ENCODE measurements around the gene FGFR4.

Gene FGFR4

DNA sequence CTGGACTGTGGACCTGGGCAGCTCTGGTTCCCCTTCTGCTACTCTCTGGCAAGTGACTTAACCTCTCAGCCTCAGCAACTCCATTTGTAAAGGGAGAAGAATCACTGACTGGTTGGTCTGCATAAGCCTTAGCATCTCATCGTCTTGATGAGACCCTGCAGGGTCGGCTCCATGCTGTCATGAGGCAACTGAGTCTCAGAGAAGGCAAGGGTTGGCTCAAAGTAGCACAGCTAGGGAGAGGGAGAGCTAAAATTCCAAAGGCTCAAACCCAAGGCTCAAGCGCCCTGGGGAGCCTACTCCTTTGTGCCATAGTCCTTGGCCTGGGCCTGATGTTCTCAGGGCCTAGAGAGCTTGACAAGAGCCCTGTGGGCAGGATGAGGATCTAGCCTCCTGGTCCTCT lies 4.5 kb downstream of the FGFR4 start:
- TF ChIP-seq, protein P1, sequence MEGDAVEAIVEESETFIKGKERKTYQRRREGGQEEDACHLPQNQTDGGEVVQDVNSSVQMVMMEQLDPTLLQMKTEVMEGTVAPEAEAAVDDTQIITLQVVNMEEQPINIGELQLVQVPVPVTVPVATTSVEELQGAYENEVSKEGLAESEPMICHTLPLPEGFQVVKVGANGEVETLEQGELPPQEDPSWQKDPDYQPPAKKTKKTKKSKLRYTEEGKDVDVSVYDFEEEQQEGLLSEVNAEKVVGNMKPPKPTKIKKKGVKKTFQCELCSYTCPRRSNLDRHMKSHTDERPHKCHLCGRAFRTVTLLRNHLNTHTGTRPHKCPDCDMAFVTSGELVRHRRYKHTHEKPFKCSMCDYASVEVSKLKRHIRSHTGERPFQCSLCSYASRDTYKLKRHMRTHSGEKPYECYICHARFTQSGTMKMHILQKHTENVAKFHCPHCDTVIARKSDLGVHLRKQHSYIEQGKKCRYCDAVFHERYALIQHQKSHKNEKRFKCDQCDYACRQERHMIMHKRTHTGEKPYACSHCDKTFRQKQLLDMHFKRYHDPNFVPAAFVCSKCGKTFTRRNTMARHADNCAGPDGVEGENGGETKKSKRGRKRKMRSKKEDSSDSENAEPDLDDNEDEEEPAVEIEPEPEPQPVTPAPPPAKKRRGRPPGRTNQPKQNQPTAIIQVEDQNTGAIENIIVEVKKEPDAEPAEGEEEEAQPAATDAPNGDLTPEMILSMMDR (IDR thresholded peaks at IDR 0.05; ENCODE audit: insufficient read depth, missing control alignments), result no peak

DNA sequence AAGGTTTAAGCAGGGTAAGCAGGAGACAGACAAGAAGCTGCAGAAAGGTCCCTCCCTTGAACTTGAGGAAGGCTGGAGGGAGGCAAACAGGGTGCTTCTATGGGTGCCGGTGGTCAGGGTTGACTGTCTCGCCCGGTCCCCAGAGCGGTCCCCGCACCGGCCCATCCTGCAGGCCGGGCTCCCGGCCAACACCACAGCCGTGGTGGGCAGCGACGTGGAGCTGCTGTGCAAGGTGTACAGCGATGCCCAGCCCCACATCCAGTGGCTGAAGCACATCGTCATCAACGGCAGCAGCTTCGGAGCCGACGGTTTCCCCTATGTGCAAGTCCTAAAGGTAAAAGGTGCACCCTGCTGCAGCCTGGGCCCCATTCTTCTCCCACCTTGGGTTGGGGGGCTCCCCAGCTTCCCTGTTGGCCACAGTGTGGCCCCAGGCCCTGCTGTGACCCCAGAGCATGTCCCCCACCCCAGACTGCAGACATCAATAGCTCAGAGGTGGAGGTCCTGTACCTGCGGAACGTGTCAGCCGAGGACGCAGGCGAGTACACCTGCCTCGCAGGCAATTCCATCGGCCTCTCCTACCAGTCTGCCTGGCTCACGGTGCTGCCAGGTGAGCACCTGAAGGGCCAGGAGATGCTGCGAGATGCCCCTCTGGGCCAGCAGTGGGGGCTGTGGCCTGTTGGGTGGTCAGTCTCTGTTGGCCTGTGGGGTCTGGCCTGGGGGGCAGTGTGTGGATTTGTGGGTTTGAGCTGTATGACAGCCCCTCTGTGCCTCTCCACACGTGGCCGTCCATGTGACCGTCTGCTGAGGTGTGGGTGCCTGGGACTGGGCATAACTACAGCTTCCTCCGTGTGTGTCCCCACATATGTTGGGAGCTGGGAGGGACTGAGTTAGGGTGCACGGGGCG lies 5.7 kb downstream of the FGFR4 start:
- DNase-seq (ENCODE audit: insufficient read length, low spot score), result no peak
- TF ChIP-seq, protein P1 (IDR thresholded peaks at IDR 0.05; ENCODE audit: insufficient read depth, missing control alignments), result no peak
- no peak for FAIRE-seq

More for the DNA sequence above, 4.5 kb downstream of the FGFR4 start:
- DNase-seq (ENCODE audit: insufficient read length, low spot score) (no peak), FAIRE-seq (no peak)

DNA sequence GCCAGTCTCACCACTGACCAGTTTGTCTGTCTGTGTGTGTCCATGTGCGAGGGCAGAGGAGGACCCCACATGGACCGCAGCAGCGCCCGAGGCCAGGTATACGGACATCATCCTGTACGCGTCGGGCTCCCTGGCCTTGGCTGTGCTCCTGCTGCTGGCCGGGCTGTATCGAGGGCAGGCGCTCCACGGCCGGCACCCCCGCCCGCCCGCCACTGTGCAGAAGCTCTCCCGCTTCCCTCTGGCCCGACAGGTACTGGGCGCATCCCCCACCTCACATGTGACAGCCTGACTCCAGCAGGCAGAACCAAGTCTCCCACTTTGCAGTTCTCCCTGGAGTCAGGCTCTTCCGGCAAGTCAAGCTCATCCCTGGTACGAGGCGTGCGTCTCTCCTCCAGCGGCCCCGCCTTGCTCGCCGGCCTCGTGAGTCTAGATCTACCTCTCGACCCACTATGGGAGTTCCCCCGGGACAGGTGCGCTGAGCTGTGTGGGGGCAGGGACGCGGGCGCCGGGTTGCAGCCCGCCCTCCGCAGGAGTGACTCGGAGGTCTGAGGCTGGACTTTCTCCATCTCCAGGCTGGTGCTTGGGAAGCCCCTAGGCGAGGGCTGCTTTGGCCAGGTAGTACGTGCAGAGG lies 6.5 kb downstream of the FGFR4 start:
- DNase-seq (ENCODE audit: insufficient read length, low spot score), result no peak
- no peak for FAIRE-seq
- TF ChIP-seq, protein P1 (IDR thresholded peaks at IDR 0.05; ENCODE audit: insufficient read depth, missing control alignments), result no peak

DNA sequence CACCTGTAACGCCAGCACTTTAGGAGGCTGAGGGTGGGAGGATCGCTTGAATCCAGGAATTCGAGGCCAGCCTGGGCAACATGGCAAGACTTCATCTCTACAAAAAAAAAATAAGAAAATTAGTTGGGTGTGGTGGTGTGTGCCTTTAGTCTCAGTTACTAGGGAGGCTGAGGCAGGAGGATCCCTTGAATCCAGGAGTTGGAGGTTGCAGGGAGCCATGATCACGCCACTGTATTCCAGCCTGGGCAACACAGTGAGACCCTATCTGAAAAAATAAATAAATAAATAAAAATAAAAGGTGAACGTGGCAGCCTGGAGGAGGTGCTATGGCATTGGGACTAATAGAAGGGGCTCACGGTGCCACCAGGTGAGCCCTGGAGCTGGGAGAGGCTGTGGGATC lies 7.1 kb downstream of the FGFR4 start:
- TF ChIP-seq, protein P1 (IDR thresholded peaks at IDR 0.05; ENCODE audit: insufficient read depth, missing control alignments), result no peak
- DNase-seq (ENCODE audit: insufficient read length, low spot score) (no peak), FAIRE-seq (no peak)

DNA sequence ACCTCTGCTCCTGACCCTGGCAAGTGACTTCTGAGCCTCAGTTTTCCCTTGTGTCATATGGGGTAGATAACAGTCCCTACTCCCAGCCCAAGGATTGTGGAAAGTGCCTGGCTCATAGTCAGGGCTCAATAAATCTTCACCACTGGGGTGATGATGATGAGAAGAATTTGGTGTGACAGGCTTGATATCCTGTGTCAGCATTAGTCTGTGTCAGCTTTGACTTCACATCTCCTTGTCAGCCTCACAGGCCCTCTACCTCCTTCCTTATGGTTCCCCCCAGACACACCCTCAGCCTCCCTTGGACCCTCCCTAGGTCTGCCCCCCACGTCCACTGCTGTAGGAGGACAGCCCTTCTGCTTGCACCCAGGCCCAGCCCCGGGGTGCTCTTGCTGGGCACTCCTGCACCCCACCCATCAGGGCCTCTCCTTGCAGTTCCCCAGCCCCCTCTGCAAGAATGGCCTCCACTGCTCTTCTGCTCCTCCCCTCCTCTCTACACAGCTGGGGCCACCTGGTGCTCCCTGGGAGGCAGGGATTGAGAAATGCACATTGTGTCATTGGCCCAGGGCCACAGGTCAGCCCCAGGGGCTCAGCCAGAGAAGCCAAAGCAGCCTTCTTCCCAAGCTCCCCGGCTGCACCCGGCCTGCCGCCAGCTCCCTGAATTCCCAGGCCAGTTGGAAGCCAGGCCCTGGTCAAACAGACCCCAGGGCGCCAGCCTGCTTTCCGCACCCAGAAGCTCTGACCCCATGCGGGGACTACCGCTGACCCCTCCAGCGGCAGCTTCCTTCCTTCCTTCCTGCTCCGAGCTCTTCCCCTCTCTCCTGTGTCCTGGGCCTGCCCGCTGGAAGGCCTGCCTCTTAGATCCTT lies 7.7 kb downstream of the FGFR4 start:
- TF ChIP-seq, protein P1 (IDR thresholded peaks at IDR 0.05; ENCODE audit: insufficient read depth, missing control alignments), result no peak
- no peak for DNase-seq (ENCODE audit: insufficient read length, low spot score)
- no peak for FAIRE-seq

DNA sequence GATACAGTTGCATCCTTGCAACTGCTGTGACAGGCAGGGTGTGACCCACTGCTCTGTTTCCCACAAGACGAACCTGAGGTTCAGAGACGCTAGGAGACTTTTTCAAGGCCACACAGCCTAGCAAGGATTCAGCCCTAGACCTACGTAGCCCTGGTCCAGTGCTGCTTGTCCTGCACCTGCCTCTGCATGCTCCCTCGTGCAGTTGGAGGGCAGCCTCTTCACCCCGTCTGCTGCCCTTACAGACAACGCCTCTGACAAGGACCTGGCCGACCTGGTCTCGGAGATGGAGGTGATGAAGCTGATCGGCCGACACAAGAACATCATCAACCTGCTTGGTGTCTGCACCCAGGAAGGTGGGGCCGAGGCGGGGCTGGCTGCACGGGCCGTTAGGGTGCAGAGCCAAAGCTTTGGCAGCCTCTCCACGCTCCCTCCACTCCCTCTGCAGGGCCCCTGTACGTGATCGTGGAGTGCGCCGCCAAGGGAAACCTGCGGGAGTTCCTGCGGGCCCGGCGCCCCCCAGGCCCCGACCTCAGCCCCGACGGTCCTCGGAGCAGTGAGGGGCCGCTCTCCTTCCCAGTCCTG lies 8.5 kb downstream of the FGFR4 start:
- DNase-seq (ENCODE audit: insufficient read length, low spot score), result no peak
- TF ChIP-seq, protein P1 (IDR thresholded peaks at IDR 0.05; ENCODE audit: insufficient read depth, missing control alignments), result no peak
- FAIRE-seq, result no peak
